ENCODE data around the gene LAMB4. TPM values are rescaled to one million over a fixed set of nuclear protein-coding genes. Genes with fewer than 3 reads are reported as not detected.

LAMB4 gene
- total RNA-seq, 2 donors from 2014 or later = 0.85 TPM; not detected in 1

DNA sequence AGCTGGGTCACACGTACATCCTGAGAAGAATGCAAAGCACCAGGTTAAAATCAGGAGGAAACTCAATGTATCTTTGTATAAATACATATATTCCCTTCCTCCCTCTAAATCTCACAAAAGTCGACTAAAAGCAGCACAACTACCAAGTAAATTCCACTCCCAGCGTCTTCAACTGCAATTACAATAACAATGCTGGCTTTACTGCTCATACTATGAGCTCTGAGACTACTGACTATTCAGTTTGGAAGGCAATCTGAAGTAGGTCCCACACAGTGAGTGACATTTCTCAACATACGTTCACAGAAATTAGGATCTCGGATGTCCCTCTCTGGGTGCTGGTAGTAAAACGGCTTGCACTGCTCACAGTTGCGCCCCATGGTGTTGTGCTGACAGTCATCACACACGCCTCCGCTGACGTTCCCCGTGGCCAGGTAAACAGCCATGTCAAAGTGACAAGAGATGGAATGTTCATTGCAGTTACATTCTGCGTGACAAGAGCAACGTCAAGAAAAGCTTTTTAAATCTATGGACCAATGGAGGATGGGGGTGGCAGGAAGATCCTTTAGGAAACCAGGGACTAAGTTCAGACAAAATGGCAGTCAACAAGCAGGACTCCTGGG, 154.7 kb downstream of the LAMB4 start:
- no peaks in the 10 kb centered on the region for H3K9me3 ChIP-seq

DNA sequence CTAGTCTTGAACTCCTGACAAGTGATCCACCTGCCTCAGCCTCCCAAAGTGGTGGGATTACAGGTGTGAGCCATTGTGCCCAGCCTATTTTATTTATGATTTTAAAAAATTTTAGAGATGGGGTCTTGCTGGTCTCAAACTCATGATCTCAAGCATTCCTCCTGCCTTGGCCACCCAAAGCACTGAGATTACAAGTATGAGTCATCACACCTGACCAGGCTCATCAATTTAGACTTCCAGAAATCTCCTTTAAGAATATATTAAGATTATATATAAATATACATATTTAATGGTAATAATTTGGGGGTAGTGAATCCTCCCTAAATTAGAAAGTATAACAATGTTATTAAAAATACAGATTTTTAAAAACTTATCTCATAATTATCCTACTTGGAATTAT, 156.3 kb downstream of the LAMB4 start:
- no peak overlapping the region for H3K4me3 ChIP-seq
- TF ChIP-seq, protein P1, sequence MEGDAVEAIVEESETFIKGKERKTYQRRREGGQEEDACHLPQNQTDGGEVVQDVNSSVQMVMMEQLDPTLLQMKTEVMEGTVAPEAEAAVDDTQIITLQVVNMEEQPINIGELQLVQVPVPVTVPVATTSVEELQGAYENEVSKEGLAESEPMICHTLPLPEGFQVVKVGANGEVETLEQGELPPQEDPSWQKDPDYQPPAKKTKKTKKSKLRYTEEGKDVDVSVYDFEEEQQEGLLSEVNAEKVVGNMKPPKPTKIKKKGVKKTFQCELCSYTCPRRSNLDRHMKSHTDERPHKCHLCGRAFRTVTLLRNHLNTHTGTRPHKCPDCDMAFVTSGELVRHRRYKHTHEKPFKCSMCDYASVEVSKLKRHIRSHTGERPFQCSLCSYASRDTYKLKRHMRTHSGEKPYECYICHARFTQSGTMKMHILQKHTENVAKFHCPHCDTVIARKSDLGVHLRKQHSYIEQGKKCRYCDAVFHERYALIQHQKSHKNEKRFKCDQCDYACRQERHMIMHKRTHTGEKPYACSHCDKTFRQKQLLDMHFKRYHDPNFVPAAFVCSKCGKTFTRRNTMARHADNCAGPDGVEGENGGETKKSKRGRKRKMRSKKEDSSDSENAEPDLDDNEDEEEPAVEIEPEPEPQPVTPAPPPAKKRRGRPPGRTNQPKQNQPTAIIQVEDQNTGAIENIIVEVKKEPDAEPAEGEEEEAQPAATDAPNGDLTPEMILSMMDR (IDR thresholded peaks at IDR 0.05) = no peak
- TF ChIP-seq POLR2AphosphoS5 (IDR thresholded peaks at IDR 0.05) (no peak), POLR2A (IDR thresholded peaks at IDR 0.05) (no peak)
- peak overlapping the region; percentile 46 to 49 for H3K27ac ChIP-seq
- no peaks in the 10 kb centered on the region for H3K4me1 ChIP-seq (replicated peaks)
- no peaks in the 10 kb centered on the region for H3K27me3 ChIP-seq (replicated peaks; ENCODE audit: insufficient read depth)
- no peaks in the 10 kb centered on the region for H3K36me3 ChIP-seq
- no peaks in the 10 kb centered on the region for H3K9me3 ChIP-seq
- DNase-seq (ENCODE audit: low spot score) = no peak
- intact Hi-C loops (cut with DNase I) = no loop called here

More for the DNA sequence above, 154.7 kb downstream of the LAMB4 start:
- H3K36me3 ChIP-seq = no peaks in the 10 kb centered on the region
- H3K4me3 ChIP-seq = no peak overlapping the region
- no peak overlapping the region for H3K27ac ChIP-seq
- intact Hi-C loops (cut with DNase I) = no loop called here
- TF ChIP-seq, protein P1 (IDR thresholded peaks at IDR 0.05) = no peak
- TF ChIP-seq POLR2A (IDR thresholded peaks at IDR 0.05) (no peak), POLR2AphosphoS5 (IDR thresholded peaks at IDR 0.05) (no peak)
- H3K4me1 ChIP-seq (replicated peaks) = no peaks in the 10 kb centered on the region
- no peak for DNase-seq (ENCODE audit: low spot score)
- no peaks in the 10 kb centered on the region for H3K27me3 ChIP-seq (replicated peaks; ENCODE audit: insufficient read depth)
- WGBS = 89% methylated on average over 13 of the region's 13 CpGs

Small RNA genes within 50 kb of the gene (small RNA-seq; reads per million reads assigned to genes)
- 0 reads per million in 2 donors for gene RF00012

Other genes with a start within 250 kb of the LAMB4 start
- gene DLD, start 239.2 kb downstream of the LAMB4 start, total RNA-seq = 10 to 100 TPM; 77.4 to 84.1 TPM
- 10 to 100 TPM; 15.5 to 64.1 TPM for gene LAMB1, start 127.2 kb downstream of the LAMB4 start, total RNA-seq

Data from prostate gland (tissue), 2 donors.